Esophagus muscularis mucosa (tissue), 4 donors: ENCODE results near the gene GPC6. TPM values are rescaled to one million over a fixed set of nuclear protein-coding genes. Genes with fewer than 3 reads are reported as not detected.
A peak's percentile ranks its signal among the peaks of the same experiment; 100 is the strongest.

ENCODE experiments used
- DNase-seq: peaks from one replicate; pipeline ENCODE4 v3.0.0-alpha.2; 2017; ENCODE audit errors: extremely low spot score
- H3K27ac ChIP-seq, 4 donors: fragments of 200-600 bp; sonication (generic); replicated peaks in 1 of 4; 1 replicate in 3 of 4; 2 replicates in 1 of 4; pipeline ENCODE4 v1.5.1; 2016 to 2019; ENCODE audit warnings: mild to moderate bottlenecking in 1 of 4
- H3K27me3 ChIP-seq, 4 donors: fragments of 200-600 bp; sonication (generic); one replicate each; pipeline versions ENCODE4 v1.5.1 to v1.6.0; 2016 to 2019
- H3K36me3 ChIP-seq, 4 donors: fragments of 200-600 bp; sonication (generic); one replicate each; pipeline ENCODE4 v1.5.1; 2016 to 2019
- H3K4me1 ChIP-seq, 4 donors: fragments of 200-600 bp; sonication (generic); one replicate each; pipeline ENCODE4 v1.5.1; 2016 to 2019
- H3K4me3 ChIP-seq, 4 donors: fragments of 200-600 bp; sonication (generic); 1 replicate in 2 of 4; 2 replicates in 2 of 4; pipeline ENCODE4 v1.5.1; 2016 to 2019; ENCODE audit warnings: mild to moderate bottlenecking in 4 of 4, moderate library complexity in 1 of 4
- H3K9me3 ChIP-seq, 4 donors: fragments of 200-600 bp; sonication (generic); 1 replicate in 3 of 4; 2 replicates in 1 of 4; pipeline ENCODE4 v1.5.1; 2016 to 2019
- EP300 ChIP-seq: sonication (generic); formaldehyde crosslinking; IDR thresholded peaks from one replicate; pipeline ENCODE4 v1.6.1; 2017; ENCODE audit warnings: antibody characterized with exemption
- POLR2A ChIP-seq: fragments of 450-650 bp; IDR thresholded peaks from one replicate; pipeline ENCODE4 v1.6.1; 2017; ENCODE audit warnings: antibody characterized with exemption, moderate library complexity, mild to moderate bottlenecking, low read depth
- POLR2AphosphoS5 ChIP-seq, 2 donors: sonication (generic); formaldehyde crosslinking; IDR thresholded peaks; one replicate each; pipeline ENCODE4 v1.6.1; 2017; ENCODE audit warnings: antibody characterized with exemption in 2 of 2
- WGBS: methylation state at CpG from one replicate; pipeline ENCODE4 v1.1.5; 2018; 5-methylcytosine and 5-hydroxymethylcytosine counted together
- intact Hi-C: fragments of 100-400 bp; cut with DNase I; formaldehyde crosslinking; loops from one replicate; pipeline ENCODE4 v1.15.1; 2023
- total RNA-seq, 4 donors: library from RNA; depleted of rRNA; stranded (reverse); fragments of >200 nt; gene quantifications; one replicate each; pipeline versions ENCODE4 v1.1.0 to v1.2.1, GENCODE V29; 2016
- TF ChIP-seq, protein P1 (sequence below), 3 experiments: fragments of 200-600 bp in 2 of 3; fragments of 450-650 bp in 1 of 3; sonication (generic) in 2 of 3; IDR thresholded peaks; one replicate each; pipeline ENCODE4 v1.5.1; 2017 to 2019; ENCODE audit warnings: antibody characterized with exemption in 3 of 3, mild to moderate bottlenecking in 2 of 3, moderate library complexity in 1 of 3

Gene GPC6
- total RNA-seq, 4 donors from 2014 or later: 6.5 to 17.2 (median 13.5) TPM

GRCh38 chr13:94317063-94317491 lies 1090.5 kb downstream of the GPC6 start:
- Histone ChIP-seq H3K4me3 (no peak overlapping the region), H3K36me3 (no peaks in the 10 kb centered on the region), H3K9me3 (no peaks in the 10 kb centered on the region), H3K27me3 (no peaks in the 10 kb centered on the region), H3K4me1 (peaks cover 0 to 6% (median 2%) of the 10 kb centered on the region in 4 donors), H3K27ac (no peak overlapping the region)
- WGBS: 51% methylated on average over 2 of the region's 2 CpGs
- intact Hi-C loops: no loop called here
- no peak for DNase-seq
- no peak for TF ChIP-seq POLR2AphosphoS5 (IDR thresholded peaks at IDR 0.05)

DNA sequence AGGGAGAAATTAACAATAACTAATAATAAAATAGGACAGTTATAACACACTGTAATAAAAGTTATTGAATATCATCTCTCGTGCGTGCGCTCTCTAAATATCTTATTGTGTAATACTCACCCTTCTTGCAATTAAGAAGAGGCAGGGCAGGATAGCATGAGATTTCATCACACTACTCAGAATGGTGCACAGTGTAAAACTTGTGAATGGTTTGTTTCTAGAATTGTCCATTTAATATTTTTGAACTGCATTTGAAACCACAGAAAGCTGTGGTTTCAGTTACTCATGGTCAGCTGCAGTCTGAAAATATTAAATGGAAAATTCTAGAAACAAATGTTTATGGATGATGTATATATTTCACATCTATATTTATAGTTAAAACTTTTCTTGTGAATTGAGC lies 1091.8 kb downstream of the GPC6 start:
- H3K4me3 ChIP-seq: no peak overlapping the region
- no peaks in the 10 kb centered on the region for H3K36me3 ChIP-seq
- WGBS: 70% methylated on average over 3 of the region's 3 CpGs
- H3K4me1 ChIP-seq: peaks cover 0 to 6% (median 2%) of the 10 kb centered on the region in 4 donors
- intact Hi-C loops: no loop called here
- no peaks in the 10 kb centered on the region for H3K9me3 ChIP-seq
- DNase-seq: no peak
- TF ChIP-seq POLR2A: no peak
- no peaks in the 10 kb centered on the region for H3K27me3 ChIP-seq
- no peak overlapping the region for H3K27ac ChIP-seq

- DNase-seq: no peak
- intact Hi-C loops: no loop called here
- Histone ChIP-seq H3K4me3 (no peak overlapping the region), H3K9me3 (no peaks in the 10 kb centered on the region), H3K27me3 (no peaks in the 10 kb centered on the region), H3K4me1 (peaks cover 0 to 6% (median 2%) of the 10 kb centered on the region in 4 donors), H3K27ac (no peak overlapping the region), H3K36me3 (no peaks in the 10 kb centered on the region)
- TF ChIP-seq POLR2AphosphoS5 (IDR thresholded peaks at IDR 0.05) (no peak), EP300 (no peak), POLR2A (no peak)
- TF ChIP-seq, protein P1, sequence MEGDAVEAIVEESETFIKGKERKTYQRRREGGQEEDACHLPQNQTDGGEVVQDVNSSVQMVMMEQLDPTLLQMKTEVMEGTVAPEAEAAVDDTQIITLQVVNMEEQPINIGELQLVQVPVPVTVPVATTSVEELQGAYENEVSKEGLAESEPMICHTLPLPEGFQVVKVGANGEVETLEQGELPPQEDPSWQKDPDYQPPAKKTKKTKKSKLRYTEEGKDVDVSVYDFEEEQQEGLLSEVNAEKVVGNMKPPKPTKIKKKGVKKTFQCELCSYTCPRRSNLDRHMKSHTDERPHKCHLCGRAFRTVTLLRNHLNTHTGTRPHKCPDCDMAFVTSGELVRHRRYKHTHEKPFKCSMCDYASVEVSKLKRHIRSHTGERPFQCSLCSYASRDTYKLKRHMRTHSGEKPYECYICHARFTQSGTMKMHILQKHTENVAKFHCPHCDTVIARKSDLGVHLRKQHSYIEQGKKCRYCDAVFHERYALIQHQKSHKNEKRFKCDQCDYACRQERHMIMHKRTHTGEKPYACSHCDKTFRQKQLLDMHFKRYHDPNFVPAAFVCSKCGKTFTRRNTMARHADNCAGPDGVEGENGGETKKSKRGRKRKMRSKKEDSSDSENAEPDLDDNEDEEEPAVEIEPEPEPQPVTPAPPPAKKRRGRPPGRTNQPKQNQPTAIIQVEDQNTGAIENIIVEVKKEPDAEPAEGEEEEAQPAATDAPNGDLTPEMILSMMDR (IDR thresholded peaks at IDR 0.05): no peak
- 96% methylated on average over 2 of the region's 2 CpGs for WGBS
Observed at GRCh38 chr13:94319501-94319900, 1092.9 kb downstream of the GPC6 start.

DNA sequence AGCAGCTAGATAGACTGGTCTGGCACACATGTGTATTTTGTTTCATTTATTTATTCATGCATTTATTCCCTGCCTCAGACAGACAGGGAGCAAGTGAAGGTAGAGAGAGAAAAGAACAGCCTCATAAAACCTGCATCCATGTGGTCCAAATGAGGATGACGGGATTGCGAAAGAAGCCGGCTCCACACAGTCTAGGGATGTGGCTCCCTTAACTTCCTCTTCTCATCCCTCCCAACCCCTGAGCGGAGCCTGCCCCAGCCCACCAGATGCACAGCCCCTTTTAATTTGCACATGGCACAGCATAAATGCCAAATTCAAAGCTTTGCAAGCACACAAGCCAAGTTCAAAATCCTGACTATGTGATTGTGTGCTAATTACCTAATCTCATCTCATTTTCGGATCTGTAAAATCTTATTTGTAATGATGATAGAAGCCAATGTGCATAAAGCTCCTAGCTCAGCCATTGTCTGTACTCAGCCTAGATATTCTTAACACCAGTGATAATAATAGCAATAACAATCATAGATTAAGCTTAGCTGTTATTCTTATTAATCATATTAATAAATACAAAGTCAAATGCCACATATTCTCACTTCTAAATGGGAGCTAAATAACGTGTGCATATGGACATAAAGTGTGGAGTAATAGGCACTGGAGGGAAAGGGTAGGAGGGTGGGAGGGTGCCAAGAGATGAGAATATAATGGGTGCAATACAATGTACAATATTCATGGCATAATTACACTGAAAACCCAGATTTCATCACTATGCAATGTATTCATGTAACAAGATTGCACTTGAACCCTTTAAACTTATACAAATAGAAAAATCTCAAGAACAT lies 1096.5 kb downstream of the GPC6 start:
- Histone ChIP-seq H3K4me1 (no peaks in the 10 kb centered on the region), H3K4me3 (no peak overlapping the region), H3K9me3 (no peaks in the 10 kb centered on the region), H3K36me3 (no peaks in the 10 kb centered on the region), H3K27ac (no peak overlapping the region), H3K27me3 (no peaks in the 10 kb centered on the region)
- TF ChIP-seq POLR2A (no peak), POLR2AphosphoS5 (IDR thresholded peaks at IDR 0.05) (no peak), EP300 (no peak)
- TF ChIP-seq, protein P1 (IDR thresholded peaks at IDR 0.05): no peak
- WGBS: 86% methylated on average over 6 of the region's 6 CpGs
- intact Hi-C loops: no loop called here
- DNase-seq: peak; percentile 47

DNA sequence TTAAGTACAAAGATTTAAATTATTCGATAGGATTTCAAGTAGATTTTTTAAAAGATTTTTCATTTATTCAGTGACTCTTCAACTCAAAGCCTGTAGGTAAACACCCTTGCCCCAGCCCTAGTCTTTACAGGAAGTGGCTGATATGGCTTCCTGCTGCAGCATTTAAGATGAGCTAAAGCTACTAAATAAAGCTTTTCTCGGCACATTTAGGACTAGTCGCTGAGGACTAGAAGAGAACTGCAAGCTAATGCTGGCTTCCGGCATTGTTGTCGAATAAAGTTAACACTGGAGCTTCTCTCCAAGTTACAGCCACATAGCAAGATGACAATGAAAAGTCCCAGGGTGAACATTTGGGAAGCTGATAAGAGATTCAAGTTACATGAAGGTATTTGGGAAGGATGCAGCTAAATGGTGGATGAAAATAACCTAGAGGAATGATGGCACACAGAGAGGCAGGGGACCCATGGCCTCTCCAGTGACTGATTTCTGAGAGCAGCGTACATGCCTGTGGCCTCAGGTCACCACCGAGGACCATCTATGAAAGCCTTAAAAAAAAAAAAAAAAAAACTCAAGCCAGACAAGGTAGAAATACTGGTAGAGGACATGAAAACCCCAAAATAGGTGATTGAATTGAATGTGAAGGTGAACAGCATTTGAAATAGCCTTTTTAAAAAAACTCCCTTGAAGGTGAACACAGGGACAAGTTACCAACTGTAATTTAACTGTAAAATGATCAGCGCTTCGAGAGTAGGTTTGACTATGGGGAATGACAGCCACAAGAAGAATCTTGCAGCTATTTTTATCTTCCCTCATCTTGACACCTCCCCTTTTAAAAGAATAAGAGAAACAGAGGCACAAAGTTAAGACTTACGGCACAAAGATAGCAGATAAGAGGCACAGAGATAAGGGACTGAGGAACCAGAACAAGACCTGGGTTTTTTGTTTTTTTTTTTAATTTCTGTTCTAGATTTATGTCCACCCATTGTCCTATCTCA lies 1097.5 kb downstream of the GPC6 start:
- Histone ChIP-seq H3K27ac (no peak overlapping the region), H3K36me3 (no peaks in the 10 kb centered on the region), H3K4me3 (no peak overlapping the region), H3K27me3 (no peaks in the 10 kb centered on the region), H3K9me3 (no peaks in the 10 kb centered on the region), H3K4me1 (peaks cover 0 to 6% (median 3%) of the 10 kb centered on the region in 4 donors)
- TF ChIP-seq POLR2A: no peak
- no peak for TF ChIP-seq POLR2AphosphoS5 (IDR thresholded peaks at IDR 0.05)
- no peak for TF ChIP-seq EP300
- TF ChIP-seq, protein P1 (IDR thresholded peaks at IDR 0.05): no peak
- peak; percentile 14 for DNase-seq
- intact Hi-C loops: no loop called here
- 91% methylated on average over 10 of the region's 10 CpGs for WGBS
